T-cell (primary cell): ENCODE data around the gene ZNF658. TPM values are rescaled to one million over a fixed set of nuclear protein-coding genes. Genes with fewer than 3 reads are reported as not detected.
"Not testable (repeated sequence)": the region's sequence is repeated elsewhere in the genome, so short reads cannot be mapped to it uniquely, and the experiment has no call there.

ENCODE experiments used
- ATAC-seq, 4 experiments: fragments of 200-7000 bp in 3 of 4; fragments of 150-1000 bp in 1 of 4; cut with Tn5 transposase; replicated peaks in 1 of 4; 1 replicate in 3 of 4; 2 replicates in 1 of 4; pipeline ENCODE4 v1.10.0; 2021; ENCODE audit warnings: moderate library complexity in 3 of 4, mild to moderate bottlenecking in 2 of 4, moderate number of reproducible peaks in 1 of 4
- CTCF ChIA-PET, 2 donors: fragments of 300-600 bp; sonication (Branson Sonifier 250); formaldehyde crosslinking; loops; one replicate each; lab custom pipeline; 2022; ENCODE audit warnings: antibody characterized with exemption in 2 of 2; lab: Charles Lee
- POLR2A ChIA-PET, 2 donors: fragments of 300-600 bp; sonication (Branson Sonifier 250); formaldehyde crosslinking; loops; one replicate each; lab custom pipeline; 2022; ENCODE audit warnings: antibody characterized with exemption in 2 of 2; lab: Charles Lee
- DNase-seq, 35 experiments: peaks; one replicate each; pipeline versions ENCODE4 v3.0.0 to v3.0.0-alpha.2; 2013 to 2023
- H3K27ac ChIP-seq: one replicate; pipeline ENCODE4 v1.5.1; 2013; ENCODE audit warnings: low read length
- H3K27me3 ChIP-seq, 2 experiments: replicated peaks in 1 of 2; 1 replicate in 1 of 2; 2 replicates in 1 of 2; pipeline versions ENCODE4 v1.6.1 to v1.7.0; 2013; ENCODE audit warnings: low read length in 1 of 2, mixed read lengths in 1 of 2; ENCODE audit not compliant: control insufficient read depth in 2 of 2, insufficient read depth in 2 of 2; ENCODE audit errors: extremely low read depth in 1 of 2
- H3K36me3 ChIP-seq, 2 donors: 1 replicate in 1 of 2; 2 replicates in 1 of 2; pipeline versions ENCODE4 v1.6.1 to v1.7.0; 2013; ENCODE audit warnings: low read length in 1 of 2; ENCODE audit not compliant: control insufficient read depth in 2 of 2, insufficient read depth in 1 of 2; ENCODE audit errors: extremely low read depth in 1 of 2
- H3K4me1 ChIP-seq, 2 experiments: 1 replicate in 1 of 2; 2 replicates in 1 of 2; pipeline versions ENCODE4 v1.6.1 to v1.7.0; 2013; ENCODE audit warnings: low read length in 2 of 2, mixed read lengths in 1 of 2; ENCODE audit not compliant: insufficient read depth in 2 of 2, control insufficient read depth in 1 of 2; ENCODE audit errors: extremely low read depth in 1 of 2
- H3K4me3 ChIP-seq, 2 donors: 1 replicate in 1 of 2; 2 replicates in 1 of 2; pipeline versions ENCODE4 v1.5.1 to v1.7.0; 2013; ENCODE audit warnings: mild to moderate bottlenecking in 2 of 2, low read length in 1 of 2, moderate library complexity in 1 of 2; ENCODE audit not compliant: control insufficient read depth in 1 of 2; ENCODE audit errors: extremely low read depth in 1 of 2
- H3K9me3 ChIP-seq: 2 replicates; pipeline ENCODE4 v1.7.0; 2013
- H3K27ac Mint-ChIP-seq, 2 donors: one replicate each; pipeline ENCODE4 v1.8.0; 2020 to 2021; ENCODE audit warnings: mild to moderate bottlenecking in 2 of 2, mixed read lengths in 2 of 2
- H3K27me3 Mint-ChIP-seq, 2 donors: one replicate each; pipeline ENCODE4 v1.8.0; 2021 to 2022; ENCODE audit warnings: mixed read lengths in 2 of 2
- H3K36me3 Mint-ChIP-seq: one replicate; pipeline ENCODE4 v1.8.0; 2021; ENCODE audit warnings: mixed read lengths
- H3K4me1 Mint-ChIP-seq, 3 donors: one replicate each; pipeline ENCODE4 v1.8.0; 2020 to 2022; ENCODE audit warnings: mixed read lengths in 3 of 3, mild to moderate bottlenecking in 1 of 3
- H3K4me3 Mint-ChIP-seq, 3 donors: one replicate each; pipeline ENCODE4 v1.8.0; 2020 to 2022; ENCODE audit warnings: mild to moderate bottlenecking in 3 of 3, mixed read lengths in 3 of 3, moderate library complexity in 3 of 3
- H3K9me3 Mint-ChIP-seq, 3 donors: one replicate each; pipeline ENCODE4 v1.8.0; 2020 to 2022; ENCODE audit warnings: mixed read lengths in 3 of 3
- WGBS: methylation state at CpG from one replicate; pipeline ENCODE4 v1.1.5; 2013; ENCODE audit warnings: missing lambda C conversion rate; ENCODE audit not compliant: insufficient coverage; 5-methylcytosine and 5-hydroxymethylcytosine counted together
- total RNA-seq, 35 experiments: library from RNA in 6 of 35; stranded (reverse) in 6 of 35; fragments of 120-200 nt in 1 of 35; gene quantifications; one replicate each; pipeline versions ENCODE4 v1.2.1 to v1.2.4 and lab custom pipeline; 2013 to 2026

The ZNF658 gene
- total RNA-seq, 5 donors from 2014 or later (not counting 1 experiment from before 2014, with no cell fraction given), result 1.6 to 8.3 (median 4.5) TPM

DNA sequence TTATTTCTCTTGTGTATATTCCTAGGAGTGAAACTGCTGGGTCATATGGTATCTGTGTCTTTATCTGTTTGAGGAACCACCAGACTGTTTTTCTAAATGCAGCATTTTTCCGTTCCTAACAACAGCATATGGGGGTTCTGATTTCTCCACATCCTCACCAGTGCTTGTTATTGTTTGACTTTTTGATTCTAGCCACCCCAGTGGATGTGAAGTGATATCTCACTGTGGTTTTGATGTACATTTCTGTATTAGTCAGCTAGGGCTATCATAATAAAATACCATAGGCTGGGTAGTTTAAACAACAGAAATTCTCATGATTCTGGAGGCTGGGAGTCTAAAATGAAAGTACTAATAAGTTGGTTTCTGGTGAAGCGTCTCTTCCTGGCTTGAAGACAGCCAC lies 9.0 kb downstream of the ZNF658 start:
- H3K4me1 Mint-ChIP-seq, H3K27ac Mint-ChIP-seq, H3K27me3 ChIP-seq, POLR2A ChIA-PET, H3K9me3 ChIP-seq, H3K27ac ChIP-seq, H3K36me3 ChIP-seq, H3K9me3 Mint-ChIP-seq, H3K27me3 Mint-ChIP-seq, H3K4me3 ChIP-seq, DNase-seq, H3K4me1 ChIP-seq, H3K36me3 Mint-ChIP-seq, CTCF ChIA-PET, H3K4me3 Mint-ChIP-seq, ATAC-seq: not testable (repeated sequence)
- WGBS, result no CpG with 5 or more reads among the region's 2 CpGs

DNA sequence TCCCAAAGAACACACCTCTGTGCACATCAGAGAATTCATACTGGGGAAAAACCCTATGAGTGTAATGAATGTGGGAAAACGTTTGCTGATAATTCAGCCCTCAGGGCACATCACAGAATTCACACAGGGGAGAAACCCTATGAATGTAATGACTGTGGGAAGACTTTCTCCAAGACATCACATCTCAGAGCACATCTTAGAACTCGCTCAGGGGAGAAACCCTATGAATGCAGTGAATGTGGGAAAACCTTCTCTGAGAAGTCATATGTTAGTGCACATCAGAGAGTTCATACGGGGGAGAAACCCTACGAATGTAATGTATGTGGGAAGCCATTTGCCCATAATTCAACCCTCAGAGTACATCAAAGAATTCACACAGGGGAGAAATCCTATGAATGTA lies 19.5 kb downstream of the ZNF658 start:
- H3K36me3 Mint-ChIP-seq, H3K4me1 Mint-ChIP-seq, H3K4me1 ChIP-seq, H3K27ac ChIP-seq, CTCF ChIA-PET, POLR2A ChIA-PET, H3K27me3 Mint-ChIP-seq, ATAC-seq, DNase-seq, H3K36me3 ChIP-seq, H3K9me3 Mint-ChIP-seq, H3K27me3 ChIP-seq, H3K9me3 ChIP-seq, H3K27ac Mint-ChIP-seq, H3K4me3 Mint-ChIP-seq, H3K4me3 ChIP-seq: not testable (repeated sequence)
- WGBS, result no CpG with 5 or more reads among the region's 4 CpGs

DNA sequence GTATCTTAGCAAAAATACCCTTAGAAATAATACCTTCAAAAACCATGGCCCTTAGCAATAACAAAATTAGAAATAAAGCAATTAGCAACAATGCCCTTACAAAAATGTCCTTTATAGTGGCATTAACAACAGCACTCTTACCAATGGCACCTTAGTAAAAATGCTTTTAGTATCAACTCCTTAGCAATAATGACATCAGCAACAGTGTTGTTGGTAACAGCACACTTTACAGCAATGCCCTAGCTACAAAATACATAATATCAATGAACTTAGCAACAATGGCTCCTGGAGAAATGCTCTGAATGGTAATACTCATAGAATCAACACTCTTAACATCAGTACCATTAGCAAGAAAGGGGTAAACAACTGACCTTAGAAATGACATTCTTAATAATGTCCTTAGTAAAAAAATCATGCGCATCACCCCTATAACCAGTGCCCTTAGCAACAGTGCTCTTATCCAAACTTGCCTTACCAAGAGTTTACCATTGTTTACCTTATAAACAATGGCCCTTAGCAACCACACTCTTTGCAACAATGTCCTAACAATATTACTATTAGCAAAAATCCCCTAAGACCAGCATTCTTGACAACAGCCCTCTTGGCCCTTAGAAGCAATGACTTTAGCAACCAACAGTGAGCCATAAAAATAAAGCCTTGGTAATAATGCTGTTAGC lies 35.8 kb downstream of the ZNF658 start:
- DNase-seq, POLR2A ChIA-PET, H3K9me3 Mint-ChIP-seq, ATAC-seq, H3K4me1 Mint-ChIP-seq, H3K27ac ChIP-seq, H3K4me3 ChIP-seq, H3K27me3 Mint-ChIP-seq, H3K36me3 ChIP-seq, H3K27ac Mint-ChIP-seq, H3K4me1 ChIP-seq, H3K9me3 ChIP-seq, H3K4me3 Mint-ChIP-seq, H3K36me3 Mint-ChIP-seq, CTCF ChIA-PET, H3K27me3 ChIP-seq: not testable (repeated sequence)
- WGBS, result no CpG with 5 or more reads among the region's 1 CpG

DNA sequence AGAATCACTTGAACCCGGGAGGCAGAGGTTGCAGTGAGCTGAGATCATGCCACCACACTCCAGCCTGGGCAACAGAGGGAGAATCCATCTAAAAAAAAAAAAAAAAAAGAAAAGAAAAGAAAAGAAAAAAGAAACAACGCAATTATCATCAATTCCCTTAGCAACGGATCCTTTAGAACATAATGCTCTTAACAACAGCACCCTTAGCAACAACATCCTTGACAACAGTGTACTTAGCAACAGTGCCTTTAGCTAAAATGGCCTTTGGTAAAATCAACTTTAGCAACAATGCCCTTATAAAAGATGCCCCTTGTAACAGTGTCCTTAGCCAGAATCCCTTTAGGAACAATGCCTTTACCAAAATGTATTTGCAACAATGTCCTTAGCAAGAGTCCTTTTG lies 37.1 kb downstream of the ZNF658 start:
- H3K36me3 Mint-ChIP-seq, H3K27ac Mint-ChIP-seq, H3K9me3 Mint-ChIP-seq, CTCF ChIA-PET, H3K27ac ChIP-seq, H3K27me3 ChIP-seq, H3K4me1 ChIP-seq, H3K4me3 ChIP-seq, H3K4me1 Mint-ChIP-seq, H3K9me3 ChIP-seq, ATAC-seq, H3K4me3 Mint-ChIP-seq, H3K27me3 Mint-ChIP-seq, H3K36me3 ChIP-seq, POLR2A ChIA-PET, DNase-seq: not testable (repeated sequence)
- no CpG with 5 or more reads among the region's 3 CpGs for WGBS

GRCh38 chr9:66938322-66938721 lies 37.8 kb downstream of the ZNF658 start:
- H3K4me3 Mint-ChIP-seq, CTCF ChIA-PET, H3K36me3 Mint-ChIP-seq, H3K27me3 ChIP-seq, H3K27me3 Mint-ChIP-seq, H3K9me3 ChIP-seq, H3K4me3 ChIP-seq, DNase-seq, H3K27ac Mint-ChIP-seq, H3K4me1 Mint-ChIP-seq, ATAC-seq, H3K4me1 ChIP-seq, POLR2A ChIA-PET, H3K36me3 ChIP-seq, H3K27ac ChIP-seq, H3K9me3 Mint-ChIP-seq: not testable (repeated sequence)
- WGBS, result 83% methylated on average over 2 of the region's 5 CpGs

- H3K9me3 Mint-ChIP-seq, H3K27ac Mint-ChIP-seq, ATAC-seq, H3K9me3 ChIP-seq, DNase-seq, POLR2A ChIA-PET, H3K36me3 ChIP-seq, H3K4me3 ChIP-seq, CTCF ChIA-PET, H3K4me3 Mint-ChIP-seq, H3K27ac ChIP-seq, H3K36me3 Mint-ChIP-seq, H3K27me3 Mint-ChIP-seq, H3K4me1 Mint-ChIP-seq, H3K27me3 ChIP-seq, H3K4me1 ChIP-seq: not testable (repeated sequence)
- WGBS, result no CpG with 5 or more reads among the region's 2 CpGs
Measured at GRCh38 chr9:66939878-66940830, 39.6 kb downstream of the ZNF658 start.
